Psoas muscle (tissue), 8 donors: Measurements from ENCODE around the gene OPRL1. TPM values are rescaled to one million over a fixed set of nuclear protein-coding genes. Genes with fewer than 3 reads are reported as not detected.

Source experiments
- ATAC-seq, 4 donors: fragments of 200-7000 bp; cut with Tn5 transposase; one replicate each; pipeline ENCODE4 v1.9.1; 2020; ENCODE audit warnings: moderate library complexity in 3 of 4, mild to moderate bottlenecking in 2 of 4
- DNase-seq, 2 donors: peaks; one replicate each; pipeline ENCODE4 v3.0.0-alpha.2; 2020
- H3K27ac ChIP-seq: fragments of 200-600 bp; one replicate; pipeline ENCODE4 v1.8.0; 2022
- H3K27me3 ChIP-seq, 3 donors: fragments of 200-600 bp in 1 of 3; one replicate each; pipeline versions ENCODE4 v1.6.1 to v1.8.0; 2013 to 2022; ENCODE audit warnings: low read length in 2 of 3, mild to moderate bottlenecking in 2 of 3, moderate library complexity in 1 of 3; ENCODE audit not compliant: insufficient read depth in 3 of 3
- H3K36me3 ChIP-seq, 2 donors: fragments of 200-600 bp in 1 of 2; one replicate each; pipeline versions ENCODE4 v1.6.1 to v1.8.0; 2013 to 2022; ENCODE audit warnings: low read depth in 1 of 2, mild to moderate bottlenecking in 1 of 2, moderate library complexity in 1 of 2; ENCODE audit not compliant: insufficient read depth in 1 of 2
- H3K4me1 ChIP-seq: fragments of 200-600 bp; one replicate; pipeline ENCODE4 v1.8.0; 2022
- H3K4me3 ChIP-seq: fragments of 200-600 bp; one replicate; pipeline ENCODE4 v1.8.0; 2022; ENCODE audit warnings: mild to moderate bottlenecking
- H3K9me3 ChIP-seq: fragments of 200-600 bp; one replicate; pipeline ENCODE4 v1.8.0; 2022
- CTCF ChIP-seq: fragments of 200-600 bp; IDR thresholded peaks from one replicate; pipeline ENCODE4 v1.8.0; 2022; ENCODE audit warnings: antibody characterized with exemption
- WGBS, 3 donors: extraction: QIAGEN DNeasy Blood & Tissue Kit; methylation state at CpG; one replicate each; pipeline versions ENCODE4 v1.1.6 to v1.1.7; 2013; 5-methylcytosine and 5-hydroxymethylcytosine counted together
- intact Hi-C, 2 donors: fragments of 100-400 bp; cut with DNase I; formaldehyde crosslinking; loops; one replicate each; pipeline versions ENCODE4 v1.11.0 to v1.14.2; 2022
- polyA plus RNA-seq, 3 donors: library from polyadenylated mRNA; stranded (reverse); fragments of 200-250 nt; gene quantifications; one replicate each; pipeline ENCODE4 v1.2.3, GENCODE V29; 2013
- total RNA-seq, 4 donors: library from RNA; stranded (reverse); fragmentation: NEBNext Ultra II Directional in 2 of 4; extraction: Animal tissue kit (Norgen Biotek cat#: 25700) in 2 of 4; gene quantifications; one replicate each; pipeline versions ENCODE4 v1.2.1 to v1.2.4, GENCODE V29; 2021 to 2023
- donor health status: healthy with polysubstance abuse.
- donor health status: DM: no; HTN: no; CAD: no; lungs with moderate emphysema.
- donor health status: Bipolar disorder and iron deficiency.
- donor health status: healthy.
- donor health status: DM: yes; HTN: yes; CAD: no.
- donor health status: DM: no; HTN: no; CAD: no.
- donor health status: DM: no; HTN: no; CAD: no.
- donor health status: DM: yes; HTN: yes; CAD: no.

OPRL1 gene
- total and polyA plus RNA-seq, 7 donors: 0.03 to 0.94 (median 0.17) TPM

- peaks cover 4% of the 10 kb centered on the region for H3K4me1 ChIP-seq
- TF ChIP-seq CTCF: no peak
- no peak for ATAC-seq
- peaks cover 0 to 60% (median 15%) of the 10 kb centered on the region in 3 donors for H3K27me3 ChIP-seq
- 45 to 50% (median 50%) methylated on average over 19 to 21 of the region's 21 CpGs for WGBS, 3 donors
- no peak overlapping the region for H3K4me3 ChIP-seq
- no peak overlapping the region for H3K27ac ChIP-seq
- H3K36me3 ChIP-seq: no peaks in the 10 kb centered on the region
- DNase-seq: peak in 1 of 2 donors; percentile 10
- intact Hi-C loops: no loop called here
- H3K9me3 ChIP-seq: no peaks in the 10 kb centered on the region
Measured at GRCh38 chr20:64099086-64099786, 19.4 kb downstream of the OPRL1 start.

- ATAC-seq (no peak), DNase-seq (peak in 1 of 2 donors; percentile 23)
- Histone ChIP-seq H3K27ac (no peak overlapping the region), H3K9me3 (no peaks in the 10 kb centered on the region), H3K27me3 (peaks cover 0 to 61% (median 18%) of the 10 kb centered on the region in 3 donors), H3K4me1 (peaks cover 4% of the 10 kb centered on the region), H3K36me3 (no peaks in the 10 kb centered on the region), H3K4me3 (no peak overlapping the region)
- WGBS, 3 donors: 63 to 82% (median 70%) methylated on average over 14 of the region's 14 CpGs
- intact Hi-C loops: no loop called here
- TF ChIP-seq CTCF: no peak
Measured at GRCh38 chr20:64099880-64100565, 20.1 kb downstream of the OPRL1 start.

- intact Hi-C loops: no loop called here
- Histone ChIP-seq H3K27ac (no peak overlapping the region), H3K9me3 (no peaks in the 10 kb centered on the region), H3K4me3 (no peak overlapping the region), H3K4me1 (peaks cover 4% of the 10 kb centered on the region), H3K36me3 (no peaks in the 10 kb centered on the region), H3K27me3 (peaks cover 0 to 61% (median 18%) of the 10 kb centered on the region in 3 donors)
- TF ChIP-seq CTCF: no peak
- DNase-seq (peak in 1 of 2 donors; percentile 16), ATAC-seq (no peak)
- WGBS, 3 donors: 67 to 79% (median 75%) methylated on average over 4 of the region's 4 CpGs
Measured at GRCh38 chr20:64100566-64100888, 20.6 kb downstream of the OPRL1 start.

GRCh38 chr20:64100946-64101688 lies 21.2 kb downstream of the OPRL1 start:
- WGBS, 3 donors: 87 to 91% (median 89%) methylated on average over 9 of the region's 9 CpGs
- Histone ChIP-seq H3K4me3 (no peak overlapping the region), H3K27ac (no peak overlapping the region), H3K36me3 (no peaks in the 10 kb centered on the region), H3K4me1 (peaks cover 4% of the 10 kb centered on the region), H3K27me3 (peaks cover 0 to 60% (median 18%) of the 10 kb centered on the region in 3 donors), H3K9me3 (no peaks in the 10 kb centered on the region)
- intact Hi-C loops: no loop called here
- TF ChIP-seq CTCF: no peak
- ATAC-seq: no peak
- DNase-seq: no peak
